HG03060 (cell line): ENCODE results near the gene FOXN3.

Experiments
- ATAC-seq: cut with Tn5 transposase; IDR thresholded peaks from one replicate; pipeline ENCODE4 v1.9.1; 2021; ENCODE audit warnings: low read depth, moderate number of reproducible peaks; ENCODE audit not compliant: unreplicated experiment

FOXN3 gene, protein sequence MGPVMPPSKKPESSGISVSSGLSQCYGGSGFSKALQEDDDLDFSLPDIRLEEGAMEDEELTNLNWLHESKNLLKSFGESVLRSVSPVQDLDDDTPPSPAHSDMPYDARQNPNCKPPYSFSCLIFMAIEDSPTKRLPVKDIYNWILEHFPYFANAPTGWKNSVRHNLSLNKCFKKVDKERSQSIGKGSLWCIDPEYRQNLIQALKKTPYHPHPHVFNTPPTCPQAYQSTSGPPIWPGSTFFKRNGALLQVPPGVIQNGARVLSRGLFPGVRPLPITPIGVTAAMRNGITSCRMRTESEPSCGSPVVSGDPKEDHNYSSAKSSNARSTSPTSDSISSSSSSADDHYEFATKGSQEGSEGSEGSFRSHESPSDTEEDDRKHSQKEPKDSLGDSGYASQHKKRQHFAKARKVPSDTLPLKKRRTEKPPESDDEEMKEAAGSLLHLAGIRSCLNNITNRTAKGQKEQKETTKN

DNA sequence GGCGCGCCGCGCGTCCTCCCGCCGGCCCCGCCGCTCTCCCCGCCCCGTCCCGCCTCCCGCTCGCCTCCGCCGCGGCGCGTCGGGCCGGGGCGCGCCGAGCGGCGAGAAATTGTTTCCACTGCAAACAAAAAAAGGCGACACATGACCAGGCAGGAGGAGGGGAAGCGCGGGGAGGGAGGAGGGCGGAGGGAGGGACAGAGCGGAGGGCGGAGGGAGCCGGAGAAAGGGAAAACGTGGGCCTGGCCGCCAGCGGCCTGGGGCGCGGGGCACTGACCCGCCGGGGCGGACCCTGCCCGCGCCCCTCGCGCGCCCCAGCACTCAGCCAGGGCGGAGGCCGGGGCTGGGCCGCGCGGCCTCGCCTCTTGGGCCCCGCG, at the start of gene FOXN3:
FOXN3 (minus strand) TSS at position 143 of the 374 bp plus-strand sequence. CDS start 4,757 bp downstream, outside the sequence.
- ATAC-seq, result no peak

DNA sequence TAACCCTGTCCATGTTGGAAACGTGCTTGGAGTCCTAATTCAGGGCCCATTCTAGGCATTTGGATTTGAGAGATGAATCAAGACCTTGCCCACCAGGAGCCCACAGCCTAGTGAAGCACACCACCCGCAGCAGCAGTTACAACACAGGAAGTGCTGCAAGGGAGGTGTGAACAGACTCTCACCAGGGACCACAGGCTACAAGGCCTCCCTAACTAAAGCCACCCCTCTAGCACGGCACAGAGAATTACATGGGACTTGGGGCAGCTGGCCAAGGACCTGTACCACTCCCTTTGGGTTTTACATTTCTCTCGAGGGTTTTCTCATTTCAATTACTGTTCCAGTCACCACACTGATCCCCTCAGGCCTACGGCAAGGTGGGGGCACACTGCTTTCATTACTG, 49.5 kb upstream of the FOXN3 start:
- no peak for ATAC-seq

DNA sequence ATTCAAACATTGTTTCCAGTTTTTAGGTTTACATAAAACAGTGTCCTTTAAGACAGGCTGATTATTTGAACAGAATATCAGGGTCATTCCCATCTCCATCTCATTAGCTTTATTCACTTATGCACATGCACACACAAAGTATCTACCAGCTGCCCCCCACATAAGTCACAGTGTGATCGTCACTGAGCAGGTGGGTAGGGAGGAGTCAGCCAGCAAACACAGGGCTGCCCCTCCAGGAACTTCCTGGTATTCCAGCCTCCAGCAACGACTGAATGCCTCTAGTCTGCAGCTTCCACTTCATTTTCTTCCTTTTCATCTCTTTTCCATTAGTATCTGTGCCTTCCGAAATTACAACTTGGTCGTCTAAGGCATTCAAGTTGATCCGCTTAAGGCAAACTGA, 48.8 kb upstream of the FOXN3 start:
- ATAC-seq, result no peak

DNA sequence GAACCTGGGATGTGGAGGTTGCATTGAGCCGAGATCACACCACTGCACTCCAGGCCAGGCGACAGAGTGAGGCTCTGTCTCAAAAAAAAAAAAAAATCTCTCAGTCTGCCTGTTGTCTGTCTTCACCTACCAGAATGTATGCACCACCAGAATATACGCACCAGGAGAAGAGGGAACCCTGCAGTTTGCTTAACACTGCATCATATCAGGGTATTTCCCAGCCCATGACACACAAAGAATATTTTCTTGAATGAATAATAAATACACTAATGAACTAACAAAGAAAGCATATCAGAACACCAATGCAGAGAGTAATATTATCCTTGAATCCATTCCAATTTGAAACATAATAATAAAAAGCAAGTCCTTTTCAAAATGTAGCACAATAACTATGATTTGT, 44.2 kb upstream of the FOXN3 start:
- ATAC-seq, result no peak

DNA sequence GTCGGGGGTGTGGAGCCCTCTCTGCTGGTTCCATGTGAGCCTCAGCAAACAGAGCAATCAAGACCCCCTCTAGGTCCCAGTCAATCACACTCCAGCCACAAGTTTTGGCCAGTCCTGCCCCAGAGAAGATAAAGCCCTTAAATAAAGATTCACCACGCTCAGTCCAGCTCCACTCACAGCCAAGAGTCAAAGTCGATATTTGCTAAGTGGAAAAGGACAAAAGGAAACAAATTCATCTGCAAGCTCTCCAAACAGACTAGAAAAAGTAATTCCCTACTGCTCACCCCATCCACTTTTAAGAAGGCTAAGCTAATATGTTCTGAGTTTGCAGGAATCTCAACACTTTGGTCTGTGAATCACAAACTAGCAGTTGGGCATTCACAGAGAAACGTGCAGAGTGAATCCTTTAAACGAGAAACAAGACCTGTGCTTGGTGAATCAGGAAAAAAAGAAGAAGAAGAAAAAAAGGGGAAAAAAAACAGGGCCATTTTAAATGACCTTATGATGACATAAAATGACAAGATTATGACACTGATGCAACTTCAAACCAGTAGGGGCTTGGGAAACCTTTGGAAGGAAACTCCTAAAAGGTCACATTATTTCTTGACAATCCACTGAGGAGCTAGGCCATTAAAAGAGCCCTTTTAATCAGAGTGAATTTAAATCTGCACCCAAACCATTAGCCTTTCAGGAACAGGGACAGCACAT, 41.8 kb upstream of the FOXN3 start:
- ATAC-seq, result no peak

DNA sequence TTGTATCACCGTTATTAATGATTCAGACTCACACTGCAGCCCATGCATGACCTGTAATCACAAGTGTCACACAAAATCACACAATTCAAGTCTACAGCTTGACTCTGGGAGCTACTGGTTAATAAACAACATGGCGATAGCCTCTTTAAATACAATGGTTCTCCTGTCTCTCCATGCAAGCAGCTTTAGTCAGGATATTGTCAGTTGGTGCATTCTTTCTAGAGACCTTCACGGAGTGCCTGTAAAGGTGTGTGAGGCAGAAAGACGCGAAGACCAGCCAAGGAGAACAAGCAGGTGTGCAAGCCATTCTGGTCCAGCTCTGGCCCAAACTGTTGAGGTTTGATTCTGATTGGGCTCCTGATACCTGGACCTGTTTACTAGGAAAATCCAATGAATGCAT, 40.0 kb upstream of the FOXN3 start:
- ATAC-seq, result no peak

DNA sequence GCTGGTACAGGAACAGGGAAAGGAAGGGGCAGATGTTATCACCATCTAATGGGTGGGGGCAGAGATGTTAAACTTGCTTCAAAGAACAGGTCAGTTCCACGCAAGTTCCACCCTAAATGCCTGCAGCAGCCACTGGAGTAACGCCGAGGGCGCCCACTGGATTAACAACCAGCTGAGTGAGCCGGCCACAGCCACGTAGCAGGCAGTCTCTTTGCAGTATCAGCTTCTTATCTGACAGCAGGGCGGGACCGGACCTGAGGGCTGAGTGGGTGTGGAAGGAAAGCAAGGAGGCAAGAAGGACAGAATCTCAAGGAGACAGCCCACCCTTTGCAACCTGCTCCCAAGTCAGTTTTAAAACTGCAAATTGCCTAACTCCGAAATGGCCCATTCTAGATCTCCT, 38.4 kb upstream of the FOXN3 start:
- no peak for ATAC-seq

DNA sequence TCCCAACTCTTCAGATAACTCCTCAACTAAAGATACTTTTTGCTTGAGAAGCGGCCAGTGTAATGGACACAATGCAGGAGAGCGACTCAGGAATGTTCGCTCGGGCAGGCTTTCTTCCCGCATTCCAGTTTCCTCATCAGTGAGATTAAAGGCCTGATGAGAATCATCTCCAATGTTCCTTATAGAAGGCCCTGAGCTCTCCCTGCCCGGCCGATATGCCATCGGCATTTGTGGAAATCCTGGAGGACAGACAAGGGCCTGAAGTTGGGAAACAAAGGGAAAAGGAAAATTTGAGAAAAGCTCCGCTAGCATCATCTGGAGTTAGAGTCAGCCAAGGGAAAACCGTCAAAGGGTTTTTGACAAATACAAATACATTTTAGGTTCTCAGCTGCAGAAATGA, 38.0 kb upstream of the FOXN3 start:
- no peak for ATAC-seq

DNA sequence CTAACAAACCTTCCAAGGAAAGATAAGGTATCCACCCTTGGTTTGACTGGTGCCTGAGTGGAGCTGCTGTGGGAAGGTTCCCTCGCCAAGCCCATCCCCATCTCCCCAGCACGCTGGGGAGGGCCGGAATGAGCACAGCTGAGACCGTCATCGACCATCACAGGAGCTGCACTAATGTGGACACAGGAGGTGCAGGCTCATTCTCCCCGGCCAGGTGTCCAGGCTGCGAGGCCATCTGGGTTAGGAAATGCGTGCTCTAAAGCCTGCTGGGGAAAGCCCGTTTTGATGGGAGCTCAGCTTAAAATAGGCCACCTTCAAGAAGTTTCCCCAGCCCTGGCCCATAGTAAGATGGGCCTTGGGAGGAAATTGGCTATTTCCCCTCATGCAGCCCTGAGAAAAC, 35.2 kb upstream of the FOXN3 start:
- ATAC-seq, result no peak

DNA sequence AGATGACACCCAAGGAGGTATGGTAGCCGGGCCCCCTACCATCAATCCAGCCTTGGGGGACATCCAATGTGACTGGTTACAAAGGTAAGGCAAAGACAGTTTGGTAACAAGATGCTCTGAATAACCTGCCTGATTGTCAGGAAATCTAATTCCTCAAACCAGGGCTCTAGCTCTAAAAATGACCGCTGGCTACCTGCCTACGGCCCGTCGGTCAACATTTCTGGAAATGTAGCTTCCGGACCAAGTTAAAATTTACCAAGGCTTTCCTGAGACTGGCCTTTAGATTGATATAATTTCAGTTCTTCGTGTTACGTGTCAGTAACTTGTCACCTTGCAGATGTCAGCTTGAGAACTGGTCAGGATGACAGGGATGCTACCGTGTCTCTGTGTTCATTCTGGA, 34.2 kb upstream of the FOXN3 start:
- no peak for ATAC-seq

DNA sequence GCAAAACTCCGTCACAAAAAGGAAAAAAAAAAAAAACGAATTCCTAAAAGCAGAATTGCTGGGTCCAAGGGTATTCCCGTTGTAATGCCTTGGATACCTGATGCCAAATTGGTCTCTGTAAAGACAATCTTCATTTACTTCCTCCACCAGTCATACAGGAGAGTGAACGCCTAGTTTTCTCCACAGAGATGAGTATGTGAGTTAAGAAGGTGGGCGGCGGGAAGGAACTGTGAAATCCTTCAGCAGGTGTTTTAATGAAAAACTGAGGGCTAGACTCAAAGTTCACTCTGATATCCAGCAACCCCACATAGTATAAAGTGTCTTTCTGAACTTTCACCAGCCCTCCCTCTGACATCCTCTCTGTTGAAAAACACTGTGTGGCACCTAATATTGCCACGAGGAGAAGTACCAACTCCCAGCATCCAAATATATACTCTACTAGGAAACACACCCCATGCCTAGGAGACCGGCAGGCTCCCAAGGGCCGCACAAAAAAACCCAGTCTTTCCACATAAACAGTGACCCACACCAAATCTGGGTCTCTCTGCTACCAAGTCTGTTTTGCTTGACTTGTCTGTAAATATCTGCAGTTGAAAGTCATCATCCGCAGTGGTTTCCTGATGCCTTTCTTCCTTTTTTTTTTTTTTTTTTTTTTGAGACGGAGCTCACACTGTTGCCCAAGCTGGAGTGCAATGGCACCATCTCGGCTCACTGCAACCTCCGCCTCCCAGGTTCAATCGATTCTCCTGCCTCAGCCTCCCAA, 30.3 kb upstream of the FOXN3 start:
- ATAC-seq, result no peak

DNA sequence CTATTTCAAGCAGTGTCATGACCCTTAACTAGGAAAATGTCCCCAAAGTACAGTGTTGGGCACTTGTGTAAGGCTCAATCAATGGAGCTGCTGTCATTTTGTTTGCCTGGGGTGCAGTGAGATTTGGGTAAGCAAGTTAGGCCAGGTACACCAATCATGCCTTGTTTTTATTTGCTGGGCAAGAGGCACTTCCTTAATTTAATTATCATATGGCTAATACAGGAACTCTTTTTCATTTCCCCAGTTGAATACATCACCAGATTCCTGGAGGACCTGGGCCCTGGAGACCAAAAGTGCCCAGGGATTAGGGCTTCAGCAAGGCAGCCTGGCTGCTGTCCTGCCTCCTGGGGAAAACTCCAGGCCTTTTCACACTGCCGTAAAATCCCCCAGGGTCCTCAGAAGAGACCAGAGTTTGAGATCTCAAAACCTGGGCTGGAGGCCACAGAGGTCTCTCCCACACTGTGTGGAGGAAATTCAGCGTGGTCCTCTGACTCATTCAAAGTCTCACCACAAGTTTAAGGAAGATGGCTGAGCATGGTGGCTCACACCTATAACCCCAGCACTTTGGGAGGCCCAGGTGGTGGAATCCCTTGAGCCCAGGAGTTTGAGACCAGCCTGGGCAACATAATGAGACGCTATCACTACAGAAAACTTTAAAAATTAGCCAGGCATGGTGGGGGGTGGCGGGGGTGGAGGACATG, 28.4 kb upstream of the FOXN3 start:
- ATAC-seq, result no peak

DNA sequence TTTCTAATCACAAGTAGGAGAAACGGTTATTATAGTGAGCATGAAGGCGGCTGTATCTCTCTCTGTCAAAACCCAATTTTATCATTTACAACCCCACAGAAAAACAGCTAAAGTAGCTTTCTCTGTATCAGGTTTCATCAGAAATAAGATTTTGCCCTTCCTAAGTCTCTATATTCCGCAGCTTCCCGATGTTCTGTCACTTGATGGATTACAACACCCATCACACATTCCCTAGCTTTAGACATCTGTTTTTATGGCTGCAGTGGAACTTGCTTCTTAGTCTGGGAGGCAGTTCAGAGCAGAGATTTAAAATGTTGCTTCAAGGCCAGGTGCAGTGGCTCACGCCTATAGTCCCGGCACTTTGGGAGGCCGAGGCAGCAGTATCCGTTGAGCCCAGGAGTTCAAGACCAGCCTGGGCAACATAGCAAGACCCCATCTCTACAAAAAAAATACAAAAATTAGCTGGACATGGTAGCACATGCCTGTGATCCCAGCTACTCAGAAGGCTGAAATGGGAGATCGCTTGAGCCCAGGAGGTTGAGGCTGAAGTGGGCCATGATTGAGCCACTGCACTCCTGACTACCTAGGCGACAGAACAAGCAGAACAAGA, 27.6 kb upstream of the FOXN3 start:
- ATAC-seq, result no peak

DNA sequence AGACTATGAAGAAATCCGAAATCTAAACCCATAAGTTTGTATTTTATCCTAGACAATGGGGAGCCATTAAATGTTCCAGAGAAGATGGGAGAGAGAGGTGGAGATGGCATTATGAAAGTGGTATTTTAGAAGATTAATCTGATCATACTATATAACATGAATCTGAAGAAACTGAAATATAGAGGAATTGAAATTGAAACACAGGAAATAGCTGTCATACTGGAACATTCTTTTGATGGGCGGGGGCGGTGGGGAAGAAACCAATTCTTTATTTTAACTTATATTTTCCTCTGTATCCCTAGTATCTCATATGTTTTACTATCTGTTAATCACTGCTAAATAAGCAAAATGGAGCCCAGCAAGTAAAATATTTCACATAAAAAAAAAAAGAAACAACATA, 27.0 kb upstream of the FOXN3 start:
- ATAC-seq, result no peak

DNA sequence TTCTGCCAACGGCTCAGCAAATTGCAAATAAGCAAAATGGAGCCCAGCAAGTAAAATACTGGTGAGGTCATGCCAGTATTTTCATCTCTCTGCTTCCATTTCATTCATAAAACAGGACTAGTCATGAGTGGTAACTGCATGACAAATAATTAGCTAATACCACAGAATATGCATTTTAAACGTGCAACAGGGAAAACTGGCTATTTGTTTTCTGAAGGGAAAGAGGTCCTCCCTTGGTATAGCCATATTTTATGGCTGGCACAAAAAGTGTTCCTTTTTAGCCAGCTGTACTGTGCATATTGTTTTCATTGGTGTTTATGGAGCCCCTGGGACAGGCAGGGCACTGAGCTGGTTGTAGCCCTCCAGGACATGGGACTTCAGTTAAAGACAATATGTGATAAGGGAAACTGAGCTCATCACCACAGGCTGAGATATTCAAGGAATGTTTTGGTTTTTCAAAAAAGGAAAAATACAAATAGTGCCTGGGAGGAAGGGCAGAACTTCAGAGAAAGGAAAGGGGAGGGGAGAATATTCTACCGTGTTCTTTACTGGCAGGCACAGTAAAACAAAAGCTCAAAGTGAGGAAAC, 26.1 kb upstream of the FOXN3 start:
- no peak for ATAC-seq

DNA sequence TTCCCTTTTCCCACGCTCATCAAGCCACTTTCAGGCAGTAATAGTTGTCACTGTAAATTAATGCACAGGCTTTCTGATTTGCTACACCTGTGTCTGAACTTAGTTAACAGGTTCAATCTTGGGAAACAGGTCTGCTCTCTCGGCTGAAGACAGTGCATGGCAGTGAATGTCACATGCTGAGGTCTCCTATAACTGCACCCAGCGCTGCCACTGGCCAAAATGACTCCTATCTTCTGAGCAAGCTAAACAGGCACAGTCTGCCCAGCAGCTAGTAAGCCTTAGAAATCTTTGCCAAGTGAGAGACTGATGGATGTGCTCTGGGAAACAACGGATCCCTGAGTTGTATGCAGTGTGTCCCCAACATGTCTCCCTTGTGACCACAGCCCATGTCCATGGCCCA, 25.2 kb upstream of the FOXN3 start:
- no peak for ATAC-seq

DNA sequence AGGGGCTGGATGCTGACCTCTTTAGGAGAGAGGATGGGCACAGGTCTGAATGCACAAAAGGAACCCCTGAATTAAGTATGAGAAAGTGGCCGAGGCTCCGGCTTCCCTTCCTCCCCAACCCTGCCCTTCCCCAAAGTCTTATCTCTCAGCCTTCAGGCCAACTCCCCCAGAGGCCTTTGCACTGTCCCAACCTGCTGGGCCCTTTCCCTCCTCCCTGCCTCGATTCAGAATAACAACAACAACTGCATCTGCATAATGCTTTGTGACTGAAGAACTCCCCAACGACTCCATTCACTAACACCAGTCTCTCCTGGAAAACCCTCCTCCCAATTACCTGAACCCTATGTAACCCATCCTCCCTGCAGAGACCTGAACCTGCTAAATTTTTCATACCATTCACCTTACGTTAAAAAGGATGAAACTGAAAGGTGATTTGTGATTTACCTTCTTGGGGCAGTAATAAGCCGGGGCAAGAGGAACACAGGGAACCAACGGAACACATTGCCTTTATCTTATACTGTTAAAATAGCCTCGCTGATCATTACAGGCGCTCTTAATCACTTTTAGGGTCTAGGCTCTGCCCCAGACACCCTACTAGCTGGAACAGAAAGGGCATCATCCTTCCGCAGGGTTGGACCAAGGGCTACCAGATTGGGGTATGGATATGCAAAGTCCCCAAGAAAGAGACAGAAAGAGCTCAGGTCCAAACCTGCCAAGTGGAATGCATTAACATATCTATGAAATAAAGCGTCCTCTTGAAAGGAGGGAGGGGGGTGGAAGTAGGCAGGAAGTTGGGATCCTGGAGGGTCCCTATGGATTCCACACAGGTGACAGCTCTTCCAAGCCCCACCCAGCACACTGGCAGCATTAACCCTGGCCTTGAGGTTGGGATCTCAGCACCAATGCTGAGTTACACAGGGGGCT, 24.2 kb upstream of the FOXN3 start:
- ATAC-seq, result no peak

DNA sequence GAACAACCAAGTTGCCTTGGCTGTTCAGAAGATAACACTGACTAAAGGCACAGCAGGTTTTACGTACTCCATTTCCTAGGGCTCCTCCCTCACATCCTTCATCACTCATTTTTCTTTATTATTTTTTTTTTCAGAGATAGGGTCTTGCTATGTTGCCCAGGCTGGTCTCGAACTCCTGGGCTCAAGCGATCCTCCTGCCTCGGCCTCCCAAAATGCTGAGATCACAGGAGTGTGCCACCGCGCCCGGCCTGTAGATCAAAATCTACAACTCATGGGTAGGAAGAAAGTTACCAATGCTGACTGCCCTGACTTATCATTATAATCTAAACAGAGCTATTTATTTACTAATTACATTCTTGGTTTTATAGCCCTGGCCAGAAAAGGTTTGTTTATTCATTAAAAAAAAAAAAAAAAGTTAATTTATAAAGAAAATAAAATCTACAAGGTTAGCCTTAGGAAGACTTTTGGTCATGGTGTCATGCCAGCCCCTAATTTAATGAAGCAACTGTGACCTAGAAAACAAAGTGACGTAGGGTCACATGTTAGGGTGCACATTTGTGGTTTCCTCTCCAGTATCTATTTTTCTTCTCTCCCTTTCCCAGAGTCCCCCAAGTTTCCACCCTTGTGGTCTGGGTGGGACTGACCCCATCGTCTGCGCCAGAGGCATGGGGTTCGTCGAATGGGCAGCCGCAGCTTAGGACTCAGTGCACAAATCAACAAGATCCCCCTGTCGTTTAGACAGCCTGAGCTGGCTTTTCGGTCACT, 19.0 kb upstream of the FOXN3 start:
- ATAC-seq, result no peak
